ENCODE data around the gene ALAS2.

The ALAS2 gene

DNA sequence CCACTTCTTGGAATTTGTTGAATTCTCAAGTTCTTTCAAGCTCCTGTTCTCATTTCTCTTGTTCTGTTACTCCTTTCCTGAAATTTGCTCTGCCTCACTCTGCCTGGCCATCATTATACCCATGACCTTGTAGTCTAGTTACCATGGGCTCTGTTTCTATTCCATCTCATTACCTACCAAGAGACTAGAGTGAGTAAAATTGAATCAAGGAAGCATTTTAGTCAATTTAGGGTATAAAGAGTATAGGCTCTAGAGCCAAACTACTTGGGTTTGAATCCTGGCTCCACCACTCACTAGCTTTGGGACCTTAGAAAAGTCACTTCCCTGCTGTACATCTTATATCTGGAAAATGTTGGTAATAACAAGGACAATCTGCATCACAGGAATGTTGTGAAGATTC, 2.2 kb downstream of the ALAS2 start:
- DNase-seq (ENCODE audit: low read depth), result no peak
- no peak overlapping the region for H3K4me3 ChIP-seq (ENCODE audit: low read depth, low read length)
- TF ChIP-seq MYC (IDR thresholded peaks at IDR 0.05; ENCODE audit: low read depth, low read length) (no peak), CTCF (IDR thresholded peaks at IDR 0.05; ENCODE audit: low read depth, low read length) (no peak), POLR2A (IDR thresholded peaks at IDR 0.05; ENCODE audit: extremely low read depth, insufficient read length) (no peak)
- TF ChIP-seq, protein P1, sequence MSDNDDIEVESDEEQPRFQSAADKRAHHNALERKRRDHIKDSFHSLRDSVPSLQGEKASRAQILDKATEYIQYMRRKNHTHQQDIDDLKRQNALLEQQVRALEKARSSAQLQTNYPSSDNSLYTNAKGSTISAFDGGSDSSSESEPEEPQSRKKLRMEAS (IDR thresholded peaks at IDR 0.05; ENCODE audit: low read depth, low read length), result no peak

DNA sequence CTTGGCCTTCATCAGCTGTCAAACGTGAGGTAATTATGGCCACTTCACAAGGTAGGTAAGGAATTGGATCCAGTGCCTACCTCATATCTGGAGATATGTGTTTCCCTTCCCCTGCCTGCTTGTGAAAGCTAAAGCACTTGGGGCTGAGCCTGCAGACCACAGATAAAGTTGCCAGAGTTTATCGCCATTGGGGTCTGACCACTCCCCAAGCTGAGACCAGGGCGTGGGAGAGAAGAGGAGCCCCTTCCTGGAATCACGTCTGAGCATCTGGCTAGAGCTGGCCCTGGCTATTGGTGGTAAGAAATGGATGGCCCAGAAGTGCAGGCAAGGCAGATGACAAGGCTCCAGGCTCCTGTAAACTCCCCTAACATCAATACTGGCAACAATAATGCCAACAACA, 2.7 kb downstream of the ALAS2 start:
- no peak for DNase-seq (ENCODE audit: low read depth)
- no peak overlapping the region for H3K4me3 ChIP-seq (ENCODE audit: low read depth, low read length)
- TF ChIP-seq, protein P1 (IDR thresholded peaks at IDR 0.05; ENCODE audit: low read depth, low read length), result no peak
- TF ChIP-seq CTCF (IDR thresholded peaks at IDR 0.05; ENCODE audit: low read depth, low read length), result no peak

DNA sequence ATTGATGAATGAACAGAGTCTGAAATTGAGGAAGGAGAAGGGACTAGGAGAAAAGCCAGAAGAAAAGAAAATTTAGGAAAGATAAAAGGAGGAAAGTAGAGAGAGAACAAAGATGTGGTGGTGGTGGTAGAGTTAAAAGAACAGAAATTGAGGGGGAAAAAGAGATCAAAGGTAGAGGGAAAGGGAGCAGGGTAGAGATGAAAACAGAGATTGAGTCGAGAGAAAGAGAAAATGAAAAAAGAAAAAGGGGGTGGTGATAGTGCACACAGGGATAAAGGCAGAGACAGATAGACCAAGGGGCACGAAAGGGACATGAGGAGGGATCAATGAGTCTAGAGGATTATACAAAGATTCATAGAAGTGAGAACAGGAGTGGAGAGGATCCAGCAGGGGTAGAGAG, 3.9 kb downstream of the ALAS2 start:
- TF ChIP-seq POLR2A (IDR thresholded peaks at IDR 0.05; ENCODE audit: extremely low read depth, insufficient read length), result no peak
- TF ChIP-seq CTCF (IDR thresholded peaks at IDR 0.05; ENCODE audit: low read depth, low read length), result no peak
- no peak for TF ChIP-seq MYC (IDR thresholded peaks at IDR 0.05; ENCODE audit: low read depth, low read length)
- TF ChIP-seq, protein P1 (IDR thresholded peaks at IDR 0.05; ENCODE audit: low read depth, low read length), result no peak
- H3K4me3 ChIP-seq (ENCODE audit: low read depth, low read length), result no peak overlapping the region
- DNase-seq (ENCODE audit: low read depth), result no peak

- no peak overlapping the region for H3K4me3 ChIP-seq (ENCODE audit: low read depth, low read length)
- TF ChIP-seq POLR2A (IDR thresholded peaks at IDR 0.05; ENCODE audit: extremely low read depth, insufficient read length), result no peak
- TF ChIP-seq MYC (IDR thresholded peaks at IDR 0.05; ENCODE audit: low read depth, low read length), result no peak
- no peak for TF ChIP-seq CTCF (IDR thresholded peaks at IDR 0.05; ENCODE audit: low read depth, low read length)
- TF ChIP-seq, protein P1 (IDR thresholded peaks at IDR 0.05; ENCODE audit: low read depth, low read length), result no peak
- DNase-seq (ENCODE audit: low read depth), result no peak
Measured at GRCh38 chrX:55026143-55026542, 4.6 kb downstream of the ALAS2 start.

GRCh38 chrX:55014897-55015299, 15.9 kb downstream of the ALAS2 start:
- no peak for TF ChIP-seq MYC (IDR thresholded peaks at IDR 0.05; ENCODE audit: low read depth, low read length)
- TF ChIP-seq POLR2A (IDR thresholded peaks at IDR 0.05; ENCODE audit: extremely low read depth, insufficient read length), result no peak
- no peak for TF ChIP-seq CTCF (IDR thresholded peaks at IDR 0.05; ENCODE audit: low read depth, low read length)
- TF ChIP-seq, protein P1 (IDR thresholded peaks at IDR 0.05; ENCODE audit: low read depth, low read length), result no peak
- DNase-seq (ENCODE audit: low read depth), result no peak

GRCh38 chrX:55011294-55011693, 19.5 kb downstream of the ALAS2 start:
- DNase-seq (ENCODE audit: low read depth), result no peak

More at GRCh38 chrX:55014897-55015299, 15.9 kb downstream of the ALAS2 start:
- H3K4me3 ChIP-seq (ENCODE audit: low read depth, low read length), result no peak overlapping the region

More at GRCh38 chrX:55011294-55011693, 19.5 kb downstream of the ALAS2 start:
- H3K4me3 ChIP-seq (ENCODE audit: low read depth, low read length), result no peak overlapping the region
- TF ChIP-seq POLR2A (IDR thresholded peaks at IDR 0.05; ENCODE audit: extremely low read depth, insufficient read length) (no peak), CTCF (IDR thresholded peaks at IDR 0.05; ENCODE audit: low read depth, low read length) (no peak), MYC (IDR thresholded peaks at IDR 0.05; ENCODE audit: low read depth, low read length) (no peak)
- TF ChIP-seq, protein P1 (IDR thresholded peaks at IDR 0.05; ENCODE audit: low read depth, low read length), result no peak
